ENCODE measurements around the gene LCE1C. TPM values are rescaled to one million over a fixed set of nuclear protein-coding genes. Genes with fewer than 3 reads are reported as not detected.

LCE1C gene
- not detected for total RNA-seq

- TF ChIP-seq, protein P1, sequence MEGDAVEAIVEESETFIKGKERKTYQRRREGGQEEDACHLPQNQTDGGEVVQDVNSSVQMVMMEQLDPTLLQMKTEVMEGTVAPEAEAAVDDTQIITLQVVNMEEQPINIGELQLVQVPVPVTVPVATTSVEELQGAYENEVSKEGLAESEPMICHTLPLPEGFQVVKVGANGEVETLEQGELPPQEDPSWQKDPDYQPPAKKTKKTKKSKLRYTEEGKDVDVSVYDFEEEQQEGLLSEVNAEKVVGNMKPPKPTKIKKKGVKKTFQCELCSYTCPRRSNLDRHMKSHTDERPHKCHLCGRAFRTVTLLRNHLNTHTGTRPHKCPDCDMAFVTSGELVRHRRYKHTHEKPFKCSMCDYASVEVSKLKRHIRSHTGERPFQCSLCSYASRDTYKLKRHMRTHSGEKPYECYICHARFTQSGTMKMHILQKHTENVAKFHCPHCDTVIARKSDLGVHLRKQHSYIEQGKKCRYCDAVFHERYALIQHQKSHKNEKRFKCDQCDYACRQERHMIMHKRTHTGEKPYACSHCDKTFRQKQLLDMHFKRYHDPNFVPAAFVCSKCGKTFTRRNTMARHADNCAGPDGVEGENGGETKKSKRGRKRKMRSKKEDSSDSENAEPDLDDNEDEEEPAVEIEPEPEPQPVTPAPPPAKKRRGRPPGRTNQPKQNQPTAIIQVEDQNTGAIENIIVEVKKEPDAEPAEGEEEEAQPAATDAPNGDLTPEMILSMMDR (IDR thresholded peaks at IDR 0.05; ENCODE audit: low read depth) = no peak
Measured at GRCh38 chr1:152806576-152806975, at the start of gene LCE1C. Gene LCE1C (minus strand): TSS chr1:152806651. CDS start chr1:152805478, 1,173 bp downstream.

- TF ChIP-seq, protein P1 (IDR thresholded peaks at IDR 0.05; ENCODE audit: low read depth) = no peak
Measured at GRCh38 chr1:152855661-152856060, 49.2 kb upstream of the LCE1C start.

DNA sequence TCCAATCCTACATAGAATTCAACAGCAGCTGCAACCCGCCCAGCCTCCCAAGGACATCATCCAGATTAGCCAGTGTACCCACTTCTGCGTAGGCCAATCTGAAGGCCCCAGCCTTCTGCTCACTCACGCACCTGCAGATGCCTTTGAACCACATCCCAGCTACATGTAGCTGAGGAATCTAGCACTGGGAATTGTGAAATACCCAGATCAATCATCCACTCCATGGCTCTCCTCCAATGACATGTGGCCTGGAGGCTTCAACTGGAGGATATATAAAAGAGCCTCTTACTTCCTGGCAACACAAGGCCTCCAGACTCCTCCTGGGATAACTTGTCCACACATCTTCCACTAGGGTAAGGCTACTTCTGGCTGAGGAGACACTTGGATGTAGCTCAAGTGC is 36.1 kb upstream of the LCE1C start, which contains the start of gene LCE6A:
Gene LCE6A (plus strand): TSS at position 301 of the 400 bp plus-strand sequence. CDS start 665 bp downstream, outside the sequence.
- TF ChIP-seq, protein P1 (IDR thresholded peaks at IDR 0.05; ENCODE audit: low read depth) = no peak

DNA sequence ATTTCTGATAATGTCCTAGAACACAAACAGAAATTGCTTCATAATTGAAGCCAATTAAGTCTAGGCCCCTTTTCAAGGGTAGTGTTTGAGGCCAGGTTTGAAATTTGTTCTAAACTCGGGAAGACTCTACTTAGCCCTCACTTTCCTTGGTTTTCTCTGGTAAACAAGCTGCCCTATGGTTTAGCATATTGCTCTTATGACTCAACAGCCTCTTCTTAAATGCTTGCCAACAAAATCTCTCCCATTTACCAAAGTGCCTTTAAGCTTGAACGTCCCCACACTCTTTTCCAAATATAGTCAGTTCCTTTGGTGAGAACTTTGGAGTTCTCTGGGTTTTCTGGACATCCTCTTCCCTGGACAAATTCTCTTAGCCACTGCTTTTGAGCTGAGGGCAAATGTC is 30.4 kb upstream of the LCE1C start:
- TF ChIP-seq, protein P1 (IDR thresholded peaks at IDR 0.05; ENCODE audit: low read depth) = no peak

DNA sequence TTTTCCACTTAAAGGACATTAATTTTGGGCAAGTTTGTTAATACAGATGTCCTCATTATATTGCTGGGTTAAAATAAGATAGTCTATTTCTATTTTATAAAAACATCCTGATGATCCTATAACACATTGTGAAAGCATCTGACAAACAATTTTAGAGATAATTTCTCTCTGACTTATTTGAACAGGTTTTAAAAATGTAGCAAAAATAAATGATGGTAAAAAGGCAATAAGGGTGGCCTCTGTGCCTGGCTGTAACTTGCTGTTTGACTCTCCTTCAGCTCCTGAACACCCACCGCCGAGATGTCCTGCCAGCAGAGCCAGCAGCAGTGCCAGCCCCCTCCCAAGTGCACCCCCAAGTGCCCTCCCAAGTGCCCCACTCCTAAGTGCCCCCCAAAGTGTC is 20.7 kb upstream of the LCE1C start, which contains the start of gene LCE1A:
Gene LCE1A (plus strand): TSS at position 301 of the 400 bp plus-strand sequence. CDS start 0 bp downstream, at position 301.
- TF ChIP-seq, protein P1 (IDR thresholded peaks at IDR 0.05; ENCODE audit: low read depth) = no peak

- TF ChIP-seq, protein P1 (IDR thresholded peaks at IDR 0.05; ENCODE audit: low read depth) = no peak
Measured at GRCh38 chr1:152824964-152825363, 18.5 kb upstream of the LCE1C start.

GRCh38 chr1:152823294-152823693 is 16.8 kb upstream of the LCE1C start:
- TF ChIP-seq, protein P1 (IDR thresholded peaks at IDR 0.05; ENCODE audit: low read depth) = no peak

Measured in subcutaneous adipose tissue (tissue), 4 donors.